OCI-LY1 (cell line): ENCODE results near the gene POU5F2.

Experiments used
- H2AFZ ChIP-seq: fragments of 200-600 bp; sonication (generic), shearing (Covaris generic); 2 replicates; pipeline ENCODE4 v1.6.0; 2014; ENCODE audit warnings: antibody characterized with exemption, mild to moderate bottlenecking, low read length
- H3F3A ChIP-seq: fragments of 200-600 bp; sonication (generic), shearing (Covaris generic); 2 replicates; pipeline ENCODE4 v1.6.0; 2014; ENCODE audit warnings: mild to moderate bottlenecking, antibody characterized with exemption, low read length, moderate library complexity; ENCODE audit not compliant: insufficient read depth
- H3K27ac ChIP-seq: fragments of 200-600 bp; sonication (generic); 2 replicates; pipeline ENCODE4 v1.5.1; 2014; ENCODE audit warnings: low read length, mixed run types, mild to moderate bottlenecking, low read depth; ENCODE audit not compliant: poor library complexity, severe bottlenecking
- H3K27me3 ChIP-seq: fragments of 200-600 bp; sonication (generic); 2 replicates; pipeline ENCODE4 v1.6.0; 2014; ENCODE audit warnings: antibody characterized with exemption, mild to moderate bottlenecking, low read length, moderate library complexity; ENCODE audit not compliant: insufficient read depth
- H3K36me3 ChIP-seq: fragments of 200-600 bp; sonication (generic); 2 replicates; pipeline ENCODE4 v1.6.1; 2014; ENCODE audit warnings: mild to moderate bottlenecking, antibody characterized with exemption, low read length, moderate library complexity, mixed read lengths; ENCODE audit not compliant: insufficient read depth
- H3K4me1 ChIP-seq: fragments of 200-600 bp; sonication (generic); 2 replicates; pipeline ENCODE4 v1.5.1; 2014; ENCODE audit warnings: mild to moderate bottlenecking, low read length, moderate library complexity; ENCODE audit not compliant: insufficient read depth, severe bottlenecking
- H3K4me2 ChIP-seq: fragments of 200-600 bp; sonication (generic), shearing (Covaris generic); 2 replicates; pipeline ENCODE4 v1.6.1; 2014; ENCODE audit warnings: low read length
- H3K4me3 ChIP-seq: fragments of 200-600 bp; sonication (generic); 2 replicates; pipeline ENCODE4 v1.5.1; 2014; ENCODE audit warnings: low read length, low read depth, mild to moderate bottlenecking, mixed read lengths; ENCODE audit not compliant: poor library complexity, severe bottlenecking
- H3K79me2 ChIP-seq: fragments of 200-600 bp; shearing (Covaris generic); 2 replicates; pipeline ENCODE4 v1.6.1; 2016; ENCODE audit warnings: mixed run types, low read length, mixed read lengths; ENCODE audit not compliant: insufficient read depth
- H3K9ac ChIP-seq: fragments of 200-600 bp; sonication (generic), shearing (Covaris generic); 2 replicates; pipeline ENCODE4 v1.6.1; 2014; ENCODE audit warnings: mild to moderate bottlenecking, low read length, mixed read lengths
- H3K9me2 ChIP-seq: fragments of 200-600 bp; sonication (generic), shearing (Covaris generic); 2 replicates; pipeline ENCODE4 v1.6.1; 2014; ENCODE audit warnings: low read depth, mild to moderate bottlenecking, low read length, mixed read lengths
- H3K9me3 ChIP-seq: fragments of 200-600 bp; shearing (Covaris generic); 2 replicates; pipeline ENCODE4 v1.6.1; 2014; ENCODE audit warnings: low read length, mixed read lengths
- H4K20me1 ChIP-seq: fragments of 200-600 bp; sonication (generic), shearing (Covaris generic); 2 replicates; pipeline ENCODE4 v1.6.0; 2016; ENCODE audit warnings: mild to moderate bottlenecking, low read length; ENCODE audit not compliant: insufficient read depth
- EZH2 ChIP-seq: fragments of 200-600 bp; sonication (generic), shearing (Covaris generic); IDR thresholded peaks from 2 replicates; pipeline ENCODE4 v1.8.0; 2017; ENCODE audit warnings: borderline replicate concordance, mixed run types, mild to moderate bottlenecking, antibody characterized with exemption, low read length, moderate library complexity, mixed read lengths
- TF ChIP-seq, protein P1 (sequence below): fragments of 200-600 bp; sonication (generic), shearing (Covaris generic); IDR thresholded peaks from 2 replicates; pipeline ENCODE4 v1.5.1; 2017; ENCODE audit warnings: mild to moderate bottlenecking, antibody characterized with exemption, low read length, moderate library complexity, mixed read lengths

Gene POU5F2

DNA sequence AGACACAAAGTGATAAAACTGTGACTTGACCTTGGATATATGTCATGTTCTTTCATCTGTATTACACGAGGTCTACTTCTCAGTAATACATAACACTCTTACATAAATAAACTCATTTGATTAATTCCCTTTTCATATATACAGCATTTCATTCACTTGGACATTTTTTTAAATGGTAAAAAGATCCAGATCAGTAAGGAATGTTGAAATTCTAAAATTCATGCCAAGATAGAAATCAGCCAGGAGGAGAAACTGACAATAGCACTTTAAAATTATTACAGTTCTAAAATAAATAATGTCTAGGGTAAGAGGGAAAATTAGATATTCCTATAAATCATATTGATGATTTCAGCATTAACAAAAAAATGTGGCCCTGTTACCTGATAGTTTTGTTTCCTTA is 46.2 kb upstream of the POU5F2 start:
- Histone ChIP-seq H3K9ac (no peak overlapping the region), H4K20me1 (no peaks in the 10 kb centered on the region), H3F3A (no peaks in the 10 kb centered on the region), H3K9me3 (no peaks in the 10 kb centered on the region), H3K79me2 (no peaks in the 10 kb centered on the region), H3K36me3 (no peaks in the 10 kb centered on the region), H2AFZ (no peak overlapping the region), H3K27ac (no peak overlapping the region), H3K27me3 (no peaks in the 10 kb centered on the region), H3K9me2 (no peaks in the 10 kb centered on the region), H3K4me1 (peaks cover 9% of the 10 kb centered on the region), H3K4me2 (no peak overlapping the region), H3K4me3 (no peak overlapping the region)
- TF ChIP-seq, protein P1, sequence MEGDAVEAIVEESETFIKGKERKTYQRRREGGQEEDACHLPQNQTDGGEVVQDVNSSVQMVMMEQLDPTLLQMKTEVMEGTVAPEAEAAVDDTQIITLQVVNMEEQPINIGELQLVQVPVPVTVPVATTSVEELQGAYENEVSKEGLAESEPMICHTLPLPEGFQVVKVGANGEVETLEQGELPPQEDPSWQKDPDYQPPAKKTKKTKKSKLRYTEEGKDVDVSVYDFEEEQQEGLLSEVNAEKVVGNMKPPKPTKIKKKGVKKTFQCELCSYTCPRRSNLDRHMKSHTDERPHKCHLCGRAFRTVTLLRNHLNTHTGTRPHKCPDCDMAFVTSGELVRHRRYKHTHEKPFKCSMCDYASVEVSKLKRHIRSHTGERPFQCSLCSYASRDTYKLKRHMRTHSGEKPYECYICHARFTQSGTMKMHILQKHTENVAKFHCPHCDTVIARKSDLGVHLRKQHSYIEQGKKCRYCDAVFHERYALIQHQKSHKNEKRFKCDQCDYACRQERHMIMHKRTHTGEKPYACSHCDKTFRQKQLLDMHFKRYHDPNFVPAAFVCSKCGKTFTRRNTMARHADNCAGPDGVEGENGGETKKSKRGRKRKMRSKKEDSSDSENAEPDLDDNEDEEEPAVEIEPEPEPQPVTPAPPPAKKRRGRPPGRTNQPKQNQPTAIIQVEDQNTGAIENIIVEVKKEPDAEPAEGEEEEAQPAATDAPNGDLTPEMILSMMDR = no peak

DNA sequence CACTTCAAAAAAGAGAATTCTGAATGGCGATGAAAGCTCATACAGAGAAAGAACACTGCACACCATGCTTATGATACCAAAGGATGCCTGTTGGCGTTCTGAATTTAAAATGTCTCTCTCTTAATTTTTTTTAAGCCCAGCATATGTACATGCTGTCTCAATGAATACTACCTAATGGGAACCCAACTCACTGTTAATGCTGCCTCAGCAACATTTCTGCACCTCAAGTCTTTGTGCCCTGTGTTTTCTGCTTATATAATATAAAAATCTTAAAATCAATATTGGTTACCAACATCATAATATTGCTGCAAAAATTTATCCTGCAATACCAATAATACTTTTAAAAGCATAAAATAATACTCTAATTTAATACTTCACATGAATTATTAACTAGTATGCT is 44.1 kb upstream of the POU5F2 start:
- Histone ChIP-seq H3F3A (no peaks in the 10 kb centered on the region), H2AFZ (no peak overlapping the region), H3K4me2 (no peak overlapping the region), H3K9me3 (no peaks in the 10 kb centered on the region), H3K79me2 (no peaks in the 10 kb centered on the region), H3K27me3 (no peaks in the 10 kb centered on the region), H3K36me3 (no peaks in the 10 kb centered on the region), H3K27ac (no peak overlapping the region), H4K20me1 (no peaks in the 10 kb centered on the region), H3K9me2 (no peaks in the 10 kb centered on the region), H3K4me1 (no peaks in the 10 kb centered on the region), H3K9ac (no peak overlapping the region), H3K4me3 (no peak overlapping the region)
- TF ChIP-seq, protein P1 = no peak
- no peak for TF ChIP-seq EZH2

DNA sequence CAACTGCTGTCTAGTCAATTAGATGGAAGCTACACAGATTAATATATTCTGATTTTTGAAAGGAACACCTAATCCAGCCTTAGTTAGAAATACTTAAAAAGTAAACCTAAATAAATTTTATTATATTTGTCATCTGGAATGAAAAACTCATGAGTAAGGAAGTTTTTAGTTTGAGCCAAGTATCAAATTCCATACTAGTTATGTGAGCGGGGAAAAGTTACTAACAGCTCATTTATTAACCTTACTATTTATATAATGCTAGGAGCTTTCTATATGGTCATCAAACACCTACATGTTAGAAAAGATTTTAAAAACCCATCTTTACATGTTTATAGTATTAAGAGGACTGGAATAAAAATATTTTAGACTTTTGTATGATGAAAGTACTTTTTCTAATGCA is 41.6 kb upstream of the POU5F2 start:
- Histone ChIP-seq H3K4me1 (no peaks in the 10 kb centered on the region), H4K20me1 (no peaks in the 10 kb centered on the region), H3K9me3 (no peaks in the 10 kb centered on the region), H3K9ac (no peak overlapping the region), H3K36me3 (no peaks in the 10 kb centered on the region), H3F3A (no peaks in the 10 kb centered on the region), H2AFZ (no peak overlapping the region), H3K4me2 (no peak overlapping the region), H3K27me3 (no peaks in the 10 kb centered on the region), H3K9me2 (no peaks in the 10 kb centered on the region), H3K79me2 (no peaks in the 10 kb centered on the region), H3K27ac (no peak overlapping the region), H3K4me3 (no peak overlapping the region)
- TF ChIP-seq, protein P1 = no peak
- TF ChIP-seq EZH2 = no peak
